NK-92 (cell line): Measurements from ENCODE around the gene HSD17B12.

Experiments used
- DNase-seq: peaks from one replicate; lab custom pipeline; 2025; ENCODE audit not compliant: unreplicated experiment; lab: John Stamatoyannopoulos, UW

The HSD17B12 gene

GRCh38 chr11:43687120-43687791, 6.7 kb downstream of the HSD17B12 start:
- DNase-seq = no peak

- DNase-seq = no peak
Observed at GRCh38 chr11:43688394-43688793, 7.9 kb downstream of the HSD17B12 start.

GRCh38 chr11:43689167-43689566, 8.6 kb downstream of the HSD17B12 start:
- DNase-seq = no peak

GRCh38 chr11:43690929-43691725, 10.6 kb downstream of the HSD17B12 start:
- DNase-seq = no peak

GRCh38 chr11:43691806-43692205, 11.3 kb downstream of the HSD17B12 start:
- DNase-seq = no peak

GRCh38 chr11:43693069-43693468, 12.5 kb downstream of the HSD17B12 start:
- no peak for DNase-seq

GRCh38 chr11:43693731-43694130, 13.2 kb downstream of the HSD17B12 start:
- no peak for DNase-seq

- DNase-seq = no peak
Observed at GRCh38 chr11:43694477-43694876, 13.9 kb downstream of the HSD17B12 start.

- DNase-seq = no peak
Observed at GRCh38 chr11:43697679-43698078, 17.1 kb downstream of the HSD17B12 start.

- no peak for DNase-seq
Observed at GRCh38 chr11:43699870-43700269, 19.3 kb downstream of the HSD17B12 start.

GRCh38 chr11:43706631-43707030, 26.1 kb downstream of the HSD17B12 start:
- no peak for DNase-seq

GRCh38 chr11:43708776-43709175, 28.2 kb downstream of the HSD17B12 start:
- DNase-seq = no peak

- no peak for DNase-seq
Observed at GRCh38 chr11:43709689-43710088, 29.2 kb downstream of the HSD17B12 start.

GRCh38 chr11:43712676-43713075, 32.1 kb downstream of the HSD17B12 start:
- DNase-seq = no peak

GRCh38 chr11:43718373-43718772, 37.8 kb downstream of the HSD17B12 start:
- no peak for DNase-seq

GRCh38 chr11:43723617-43724016, 43.1 kb downstream of the HSD17B12 start:
- no peak for DNase-seq

GRCh38 chr11:43732225-43732624, 51.7 kb downstream of the HSD17B12 start:
- DNase-seq = no peak

GRCh38 chr11:43734256-43734655, 53.7 kb downstream of the HSD17B12 start:
- DNase-seq = no peak

GRCh38 chr11:43735115-43735514, 54.6 kb downstream of the HSD17B12 start:
- DNase-seq = no peak

- DNase-seq = no peak
Observed at GRCh38 chr11:43735961-43736360, 55.4 kb downstream of the HSD17B12 start.

- no peak for DNase-seq
Observed at GRCh38 chr11:43736502-43737200, 56.1 kb downstream of the HSD17B12 start.

GRCh38 chr11:43737201-43737590, 56.7 kb downstream of the HSD17B12 start:
- no peak for DNase-seq
